Erythroblast (primary cell): ENCODE data around the gene PHRF1.

ENCODE experiments used
- GATA1 ChIP-seq: IDR thresholded peaks from 2 replicates; pipeline ENCODE4 v1.6.1; 2011; ENCODE audit warnings: low read depth, mild to moderate bottlenecking, control low read depth, low read length, moderate library complexity
- POLR2A ChIP-seq: IDR thresholded peaks from 2 replicates; pipeline ENCODE4 v1.6.1; 2011; ENCODE audit warnings: mild to moderate bottlenecking, low read length

- TF ChIP-seq POLR2A (no peak), GATA1 (no peak)
Measured at GRCh38 chr11:587546-587945, 11.3 kb downstream of the PHRF1 start.
